ENCODE results near the gene LRRK1. TPM values are rescaled to one million over a fixed set of nuclear protein-coding genes. Genes with fewer than 3 reads are reported as not detected.

LRRK1 gene
- total RNA-seq, 4 donors from 2014 or later = 52.7 to 107 (median 82.7) TPM

DNA sequence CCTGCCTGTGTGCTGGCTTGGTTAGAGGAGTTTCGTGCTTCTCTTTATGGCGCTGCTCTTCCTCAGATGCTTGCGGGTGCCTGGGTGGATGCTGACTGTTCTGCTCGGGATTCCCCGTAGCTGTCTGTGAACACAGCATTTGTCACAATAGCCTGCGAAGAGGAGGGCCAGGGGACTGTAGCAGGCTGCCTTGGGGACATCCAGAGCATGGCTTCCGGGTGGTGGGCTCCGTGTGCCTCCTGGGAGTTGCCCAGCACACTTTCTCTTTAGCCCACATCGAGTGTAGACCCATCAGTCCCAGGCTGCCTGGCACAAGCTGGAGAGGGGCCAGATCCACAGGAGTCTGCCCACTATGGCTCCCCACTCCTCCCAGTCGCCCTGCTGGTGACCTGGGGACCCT is 22.4 kb downstream of the LRRK1 start:
- Histone ChIP-seq H3K27me3 (no peaks in the 10 kb centered on the region), H3K27ac (no peak overlapping the region), H3K4me3 (no peak overlapping the region), H3K9me3 (no peaks in the 10 kb centered on the region), H3K36me3 (no peaks in the 10 kb centered on the region), H3K4me1 (peaks cover 0 to 9% (median 2%) of the 10 kb centered on the region in 4 donors)
- in situ Hi-C loops (cut with MboI; ENCODE audit: low pct_ligation_motif_present in 1 of 4, low pct_unique_long_range_greater_than_20kb in 1 of 4, low sequenced_read_pairs in 3 of 4) = no loop called here
- no peak for DNase-seq
- TF ChIP-seq POLR2AphosphoS5 (IDR thresholded peaks at IDR 0.05) (no peak), EP300 (IDR thresholded peaks at IDR 0.05; ENCODE audit: low read depth) (no peak), POLR2A (IDR thresholded peaks at IDR 0.05) (no peak), CTCF (IDR thresholded peaks at IDR 0.05) (no peak)
- intact Hi-C loops (cut with DNase I; ENCODE audit: low total_unique reads) = no loop called here
- WGBS, 2 donors (ENCODE audit: low coverage in 1 of 2) = 80% methylated on average over 10 of the region's 10 CpGs; no CpG with 5 or more reads in 1 of the 2 donors

DNA sequence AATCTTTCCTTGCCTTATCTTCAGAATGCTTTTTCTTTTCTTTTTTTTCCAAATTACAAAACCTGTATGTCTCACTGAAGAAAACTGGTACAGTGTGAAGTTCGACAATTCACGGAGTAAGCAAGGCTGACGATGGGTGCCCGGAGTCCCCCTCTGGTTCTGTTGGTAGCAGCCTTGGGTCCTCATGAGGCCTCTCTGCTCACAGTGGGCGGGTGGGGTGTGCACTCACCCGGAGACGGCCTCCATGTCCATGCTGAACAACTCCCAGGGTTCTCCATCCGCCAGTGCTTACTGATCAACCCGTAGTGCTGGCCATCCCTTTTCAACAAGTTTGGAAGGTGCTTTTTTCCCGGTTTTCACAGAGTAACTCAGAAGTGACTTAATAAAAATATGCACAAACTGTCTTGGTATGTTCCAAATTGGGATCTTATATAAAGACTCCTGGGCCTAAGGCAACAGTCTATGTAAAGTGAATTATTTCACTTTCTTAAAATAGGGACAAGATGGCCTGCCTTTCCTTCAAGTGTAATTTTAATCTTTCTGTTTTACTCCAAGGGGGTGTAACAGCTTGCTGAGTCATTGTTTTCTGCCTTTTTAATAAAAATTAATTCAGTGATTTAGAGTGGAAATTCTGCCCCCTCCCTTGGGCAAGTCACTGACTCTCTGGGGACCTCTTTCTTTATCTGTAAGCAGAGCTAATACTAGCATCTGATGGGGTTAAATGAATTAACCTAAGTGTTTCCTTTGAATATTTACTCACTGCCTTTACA is 23.7 kb downstream of the LRRK1 start:
- Histone ChIP-seq H3K4me3 (no peak overlapping the region), H3K36me3 (no peaks in the 10 kb centered on the region), H3K27me3 (no peaks in the 10 kb centered on the region), H3K27ac (no peak overlapping the region), H3K4me1 (peaks cover 0 to 9% (median 2%) of the 10 kb centered on the region in 4 donors), H3K9me3 (no peaks in the 10 kb centered on the region)
- 86 to 100% methylated on average over 4 to 10 of the region's 10 CpGs for WGBS, 2 donors (ENCODE audit: low coverage in 1 of 2)
- in situ Hi-C loops (cut with MboI; ENCODE audit: low pct_ligation_motif_present in 1 of 4, low pct_unique_long_range_greater_than_20kb in 1 of 4, low sequenced_read_pairs in 3 of 4) = no loop called here
- no peak for DNase-seq
- intact Hi-C loops (cut with DNase I; ENCODE audit: low total_unique reads) = no loop called here
- TF ChIP-seq CTCF (IDR thresholded peaks at IDR 0.05) = no peak
- no peak for TF ChIP-seq EP300 (IDR thresholded peaks at IDR 0.05; ENCODE audit: low read depth)
- no peak for TF ChIP-seq POLR2A (IDR thresholded peaks at IDR 0.05)
- TF ChIP-seq POLR2AphosphoS5 (IDR thresholded peaks at IDR 0.05) = no peak

GRCh38 chr15:100944244-100944895 is 25.2 kb downstream of the LRRK1 start:
- peak overlapping the region in 1 of 4 donors; percentile 6 for H3K27ac ChIP-seq
- in situ Hi-C loops (cut with MboI; ENCODE audit: low pct_ligation_motif_present in 1 of 4, low pct_unique_long_range_greater_than_20kb in 1 of 4, low sequenced_read_pairs in 3 of 4) = no loop called here
- 69 to 84% methylated on average over 5 to 7 of the region's 7 CpGs for WGBS, 2 donors (ENCODE audit: low coverage in 1 of 2)

More at GRCh38 chr15:100944244-100944895, 25.2 kb downstream of the LRRK1 start:
- H3K4me1 ChIP-seq = peaks cover 0 to 9% (median 2%) of the 10 kb centered on the region in 4 donors
- H3K4me3 ChIP-seq = no peak overlapping the region
- no peaks in the 10 kb centered on the region for H3K36me3 ChIP-seq
- no peaks in the 10 kb centered on the region for H3K9me3 ChIP-seq
- intact Hi-C loops (cut with DNase I; ENCODE audit: low total_unique reads) = no loop called here
- TF ChIP-seq EP300 (IDR thresholded peaks at IDR 0.05; ENCODE audit: low read depth) = no peak
- no peak for TF ChIP-seq POLR2A (IDR thresholded peaks at IDR 0.05)
- no peak for TF ChIP-seq CTCF (IDR thresholded peaks at IDR 0.05)
- TF ChIP-seq POLR2AphosphoS5 (IDR thresholded peaks at IDR 0.05) = no peak
- no peaks in the 10 kb centered on the region for H3K27me3 ChIP-seq
- no peak for DNase-seq

All from transverse colon (tissue), 4 donors.